IMR-90 (cell line): Measurements from ENCODE around the gene ECM2. TPM values are rescaled to one million over a fixed set of nuclear protein-coding genes. Genes with fewer than 3 reads are reported as not detected.

Experiments used
- ATAC-seq: fragments of 200-7000 bp; cut with Tn5 transposase; 2 replicates; pipeline ENCODE4 v1.9.1; 2020; ENCODE audit warnings: low read depth, mild to moderate bottlenecking, moderate library complexity
- BruUV-seq: library from RNA; stranded (reverse); fragments of 400-500 nt; replicated peaks from 2 replicates; lab custom pipeline; 2021; lab: Mats Ljungman, UMichigan
- CTCF ChIA-PET: fragments of 300-600 bp; formaldehyde crosslinking; extraction: SDS; loops from one replicate; lab custom pipeline; 2021; ENCODE audit warnings: antibody characterized with exemption; lab: Yijun Ruan, JAX
- POLR2A ChIA-PET: fragments of 300-600 bp; sonication (Branson Sonifier 250); formaldehyde crosslinking; loops from one replicate; lab custom pipeline; 2022; ENCODE audit warnings: antibody characterized with exemption; ENCODE audit not compliant: unreplicated experiment; lab: Charles Lee
- DNase-seq: peaks from one replicate; pipeline ENCODE4 v3.0.0; 2013
- H2AFZ ChIP-seq: replicated peaks from 2 replicates; pipeline ENCODE3; 2013; ENCODE audit warnings: low read length, mild to moderate bottlenecking; ENCODE audit not compliant: poor library complexity
- H2AK5ac ChIP-seq: 2 replicates; pipeline ENCODE4 v1.6.1; 2013; ENCODE audit warnings: low read depth, low read length, inconsistent platforms
- H2AK9ac ChIP-seq: replicated peaks from 2 replicates; pipeline ENCODE3; 2013; ENCODE audit warnings: mild to moderate bottlenecking, low read depth, low read length, moderate library complexity; ENCODE audit not compliant: poor library complexity
- H2BK120ac ChIP-seq: 2 replicates; pipeline ENCODE4 v1.6.1; 2013; ENCODE audit warnings: low read depth, low read length, inconsistent platforms
- H2BK15ac ChIP-seq: 3 replicates; pipeline ENCODE4 v1.6.1; 2013; ENCODE audit warnings: low read depth, low read length, inconsistent platforms
- H2BK20ac ChIP-seq: 2 replicates; pipeline ENCODE4 v1.6.1; 2013; ENCODE audit warnings: low read depth, mild to moderate bottlenecking, inconsistent platforms, low read length, moderate library complexity
- H2BK5ac ChIP-seq: 2 replicates; pipeline ENCODE4 v1.6.1; 2013; ENCODE audit warnings: mild to moderate bottlenecking, low read depth, low read length, inconsistent platforms; ENCODE audit not compliant: poor library complexity, severe bottlenecking
- H3K14ac ChIP-seq: replicated peaks from 2 replicates; pipeline ENCODE4 v1.6.1; 2013; ENCODE audit warnings: low read depth, low read length, inconsistent platforms
- H3K18ac ChIP-seq: 2 replicates; pipeline ENCODE4 v1.6.1; 2013; ENCODE audit warnings: low read depth, low read length, control low read depth
- H3K23ac ChIP-seq: 2 replicates; pipeline ENCODE4 v1.6.1; 2013; ENCODE audit warnings: low read depth, low read length, inconsistent platforms
- H3K27ac ChIP-seq: 2 replicates; pipeline ENCODE4 v1.5.1; 2013; ENCODE audit warnings: mild to moderate bottlenecking, control low read depth, low read length; ENCODE audit not compliant: insufficient read depth
- H3K27me3 ChIP-seq: 2 replicates; pipeline ENCODE4 v1.6.1; 2013; ENCODE audit warnings: low read length; ENCODE audit not compliant: control insufficient read depth, insufficient read depth
- H3K36me3 ChIP-seq: 2 replicates; pipeline ENCODE4 v1.6.1; 2013; ENCODE audit warnings: low read length, mixed read lengths; ENCODE audit not compliant: control insufficient read depth, insufficient read depth
- H3K4ac ChIP-seq: 2 replicates; pipeline ENCODE4 v1.6.1; 2013; ENCODE audit warnings: low read depth, low read length, inconsistent platforms
- H3K4me1 ChIP-seq: 2 replicates; pipeline ENCODE4 v1.6.1; 2013; ENCODE audit warnings: low read length, mixed read lengths; ENCODE audit not compliant: control insufficient read depth, insufficient read depth
- H3K4me2 ChIP-seq: 2 replicates; pipeline ENCODE4 v1.6.1; 2013; ENCODE audit warnings: low read depth, mild to moderate bottlenecking, control low read depth, low read length, moderate library complexity
- H3K4me3 ChIP-seq: 2 replicates; pipeline ENCODE4 v1.5.1; 2013; ENCODE audit warnings: low read depth, mild to moderate bottlenecking, control low read depth, low read length, moderate library complexity; ENCODE audit not compliant: insufficient read depth
- H3K56ac ChIP-seq: 2 replicates; pipeline ENCODE4 v1.6.1; 2013; ENCODE audit warnings: low read length, inconsistent platforms; ENCODE audit not compliant: insufficient read depth; ENCODE audit errors: extremely low read depth
- H3K79me1 ChIP-seq, 2 experiments: 2 replicates each; pipeline ENCODE4 v1.6.1; 2013; ENCODE audit warnings: low read length in 2 of 2, inconsistent platforms in 1 of 2, low read depth in 1 of 2
- H3K9ac ChIP-seq: 2 replicates; pipeline ENCODE4 v1.6.1; 2013; ENCODE audit warnings: low read depth, low read length, control low read depth
- H3K9me1 ChIP-seq: 2 replicates; pipeline ENCODE4 v1.6.1; 2013; ENCODE audit warnings: low read length, inconsistent platforms; ENCODE audit not compliant: insufficient read depth
- H3K9me3 ChIP-seq: 2 replicates; pipeline ENCODE4 v1.6.1; 2013; ENCODE audit warnings: low read length; ENCODE audit not compliant: control insufficient read depth, insufficient read depth
- H4K20me1 ChIP-seq: 2 replicates; pipeline ENCODE4 v1.6.1; 2013; ENCODE audit warnings: low read length, inconsistent platforms; ENCODE audit not compliant: insufficient read depth
- H4K5ac ChIP-seq: 2 replicates; pipeline ENCODE4 v1.6.1; 2013; ENCODE audit warnings: mild to moderate bottlenecking, low read depth, low read length, control low read depth
- H4K8ac ChIP-seq, 2 experiments: 2 replicates each; pipeline ENCODE4 v1.6.1; 2013; ENCODE audit warnings: low read depth in 2 of 2, low read length in 2 of 2, control low read depth in 1 of 2, inconsistent platforms in 1 of 2
- H4K91ac ChIP-seq: 2 replicates; pipeline ENCODE4 v1.6.1; 2013; ENCODE audit warnings: low read depth, low read length, inconsistent platforms; ENCODE audit not compliant: insufficient read depth
- BHLHE40 ChIP-seq: fragments of 150-350 bp; IDR thresholded peaks from 2 replicates; pipeline ENCODE4 v1.6.1; 2016; ENCODE audit warnings: mild to moderate bottlenecking, low read depth, low read length
- CEBPB ChIP-seq: IDR thresholded peaks from 2 replicates; pipeline ENCODE4 v1.6.1; 2012; ENCODE audit warnings: low read depth, low read length, improper control_type of control experiment
- CHD1 ChIP-seq: IDR thresholded peaks from 2 replicates; pipeline ENCODE4 v1.6.1; 2012; ENCODE audit warnings: low read depth, low read length, improper control_type of control experiment
- CTCF ChIP-seq: conservative IDR thresholded peaks from 2 replicates; pipeline ENCODE4 v1.5.1; 2012; ENCODE audit warnings: mild to moderate bottlenecking, low read depth, low read length, improper control_type of control experiment
- ELK1 ChIP-seq: fragments of 150-350 bp; IDR thresholded peaks from 2 replicates; pipeline ENCODE4 v1.6.1; 2016; ENCODE audit warnings: low read depth, mild to moderate bottlenecking, low read length, moderate library complexity, borderline replicate concordance
- FOS ChIP-seq: fragments of 150-350 bp; IDR thresholded peaks from 2 replicates; pipeline ENCODE4 v1.6.1; 2016; ENCODE audit warnings: low read depth, low read length
- MAFK ChIP-seq: IDR thresholded peaks from 2 replicates; pipeline ENCODE4 v1.6.1; 2012; ENCODE audit warnings: low read depth, low read length, improper control_type of control experiment
- MAZ ChIP-seq: IDR thresholded peaks from 2 replicates; pipeline ENCODE4 v1.6.1; 2012; ENCODE audit warnings: low read depth, mild to moderate bottlenecking, low read length, improper control_type of control experiment, moderate library complexity, borderline replicate concordance
- MXI1 ChIP-seq: IDR thresholded peaks from 2 replicates; pipeline ENCODE4 v1.6.1; 2012; ENCODE audit warnings: low read depth, mild to moderate bottlenecking, low read length, moderate library complexity, borderline replicate concordance
- NFE2L2 ChIP-seq: fragments of 150-350 bp; IDR thresholded peaks from 2 replicates; pipeline ENCODE4 v1.6.1; 2016; ENCODE audit warnings: low read depth, mild to moderate bottlenecking, low read length
- POLR2A ChIP-seq: IDR thresholded peaks from 2 replicates; pipeline ENCODE4 v1.6.1; 2012; ENCODE audit warnings: mild to moderate bottlenecking, low read depth, low read length
- RAD21 ChIP-seq: IDR thresholded peaks from 2 replicates; pipeline ENCODE4 v1.6.1; 2012; ENCODE audit warnings: low read length, improper control_type of control experiment
- RCOR1 ChIP-seq: IDR thresholded peaks from 2 replicates; pipeline ENCODE4 v1.6.1; 2012; ENCODE audit warnings: mild to moderate bottlenecking, low read length, improper control_type of control experiment; ENCODE audit not compliant: insufficient replicate concordance
- RFX5 ChIP-seq: IDR thresholded peaks from 2 replicates; pipeline ENCODE4 v1.8.0; 2012; ENCODE audit warnings: low read depth, mild to moderate bottlenecking, low read length, moderate library complexity
- SMC3 ChIP-seq: fragments of 150-350 bp; IDR thresholded peaks from 2 replicates; pipeline ENCODE4 v1.6.1; 2016; ENCODE audit warnings: low read depth, mild to moderate bottlenecking, antibody characterized with exemption, low read length, moderate library complexity
- USF2 ChIP-seq: fragments of 150-350 bp; IDR thresholded peaks from 2 replicates; pipeline ENCODE4 v1.6.1; 2017; ENCODE audit warnings: mild to moderate bottlenecking, antibody characterized with exemption, low read length, low read depth
- WGBS, 2 experiments: methylation state at CpG; one replicate each; pipeline versions ENCODE4 v1.1.5 to v1.1.7; 2013; ENCODE audit warnings: missing lambda C conversion rate in 2 of 2; ENCODE audit not compliant: insufficient read length in 1 of 2; ENCODE audit errors: extremely low coverage in 2 of 2; 5-methylcytosine and 5-hydroxymethylcytosine counted together
- dilution Hi-C: fragments of 300-500 bp; cut with HindIII; formaldehyde crosslinking; loops from one replicate; pipeline ENCODE4 v1.14.3; 2018; ENCODE audit warnings: low sequenced_read_pairs; ENCODE audit not compliant: unreplicated experiment
- in situ Hi-C: fragments of 300-500 bp; cut with MboI; formaldehyde crosslinking; loops from 3 replicates; pipeline ENCODE4 v1.14.3; 2019; ENCODE audit warnings: low sequenced_read_pairs, inconsistent platforms, mixed read lengths
- intact Hi-C: fragments of 100-400 bp; cut with micrococcal nuclease; formaldehyde crosslinking; loops from 2 replicates; pipeline ENCODE4 v1.10.0; 2022
- polyA plus RNA-seq, 3 experiments: library from polyadenylated mRNA; depleted of rRNA; stranded (reverse); fragments of >200 nt; gene quantifications; 2 replicates each; pipeline ENCODE4 v1.2.3, GENCODE V29; 2012; ENCODE audit warnings: low replicate concordance in 1 of 3
- total RNA-seq: library from RNA; depleted of rRNA; stranded (reverse); fragments of >200 nt; gene quantifications from 2 replicates; pipeline ENCODE4 v1.2.3, GENCODE V29; 2012

Gene ECM2
- total and polyA plus RNA-seq, 2 of the 4 experiments (the other 2 are of a cell fraction): 0.26 to 0.36 TPM

- no peak overlapping the region for H3K56ac ChIP-seq
- TF ChIP-seq ELK1 (no peak), CEBPB (no peak), BHLHE40 (no peak), CHD1 (no peak), MAFK (no peak), NFE2L2 (no peak), RFX5 (no peak), MAZ (no peak), SMC3 (no peak), USF2 (no peak), RCOR1 (no peak), FOS (no peak), RAD21 (no peak), MXI1 (no peak), CTCF (no peak), POLR2A (no peak)
- H2AFZ ChIP-seq: no peak overlapping the region
- no CpG with 5 or more reads among the region's 3 CpGs for WGBS, 2 experiments
- dilution Hi-C loops (no loop called here), intact Hi-C loops (no loop called here), in situ Hi-C loops (no loop called here)
- H2AK9ac ChIP-seq: no peak overlapping the region
- ChIA-PET POLR2A (no interaction called here), CTCF (no interaction called here)
- no peak overlapping the region for H4K91ac ChIP-seq
- H4K5ac ChIP-seq: no peak overlapping the region
- no peak overlapping the region for H2BK120ac ChIP-seq
- H3K23ac ChIP-seq: no peak overlapping the region
- no peak overlapping the region for H2BK15ac ChIP-seq
- no peak overlapping the region for H2BK20ac ChIP-seq
- H2BK5ac ChIP-seq: no peak overlapping the region
- H3K4me3 ChIP-seq: no peak overlapping the region
- peaks cover 2% of the 10 kb centered on the region; the same call in 1 of the 2 replicates for H3K4me1 ChIP-seq
- H3K27ac ChIP-seq: no peak overlapping the region
- no peaks in the 10 kb centered on the region for H3K36me3 ChIP-seq
- H3K4ac ChIP-seq: no peak overlapping the region
- no peak overlapping the region for H3K4me2 ChIP-seq
- DNase-seq: no peak
- H2AK5ac ChIP-seq: no peak overlapping the region
- ATAC-seq: no peak
- no TSS peak for BruUV-seq
- H3K14ac ChIP-seq: no peak overlapping the region
- H4K8ac ChIP-seq: no peak overlapping the region
- no peaks in the 10 kb centered on the region for H3K79me1 ChIP-seq
- H3K9me1 ChIP-seq: no peaks in the 10 kb centered on the region; the same call in 1 of the 2 replicates
- no peaks in the 10 kb centered on the region for H3K27me3 ChIP-seq
- no peaks in the 10 kb centered on the region for H3K9me3 ChIP-seq
- H3K9ac ChIP-seq: no peak overlapping the region
- no peak overlapping the region for H3K18ac ChIP-seq
- no peaks in the 10 kb centered on the region for H4K20me1 ChIP-seq
Measured at GRCh38 chr9:92529124-92529523, 6.7 kb downstream of the ECM2 start.
